Stimulated activated CD4-positive, alpha-beta T cell treated with anti-CD3 and anti-CD28 coated beads, TNF-alpha, amount 100 ng/mL, for 24 hours (primary cell): Measurements from ENCODE around the gene CAPSL.
"Not testable (repeated sequence)": the region's sequence is repeated elsewhere in the genome, so short reads cannot be mapped to it uniquely, and the experiment has no call there.

ENCODE experiments used
- DNase-seq, 3 experiments: peaks; one replicate each; pipeline ENCODE4 v3.0.0-alpha.2; 2020; ENCODE audit warnings: low read depth in 3 of 3

The CAPSL gene

DNA sequence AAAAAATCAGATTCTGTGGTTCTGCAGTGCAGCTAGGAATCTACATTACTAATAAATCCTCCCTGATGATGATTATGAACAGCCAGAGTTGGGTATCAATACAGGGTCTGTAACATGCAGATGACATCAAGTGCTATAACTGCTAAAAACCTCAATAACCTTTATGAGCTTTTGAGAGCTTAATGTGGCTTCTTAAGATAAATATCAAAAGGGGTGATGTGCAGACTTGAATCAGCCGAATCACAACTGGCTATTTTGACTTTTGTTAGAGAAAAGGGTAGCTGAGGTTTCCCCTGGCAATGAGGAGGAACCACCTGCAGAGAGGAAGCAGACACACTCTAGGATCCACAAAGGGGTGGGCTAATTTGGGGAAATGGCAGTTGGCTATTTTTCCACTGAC is 30.2 kb downstream of the CAPSL start:
- DNase-seq: no peak

- DNase-seq: peak in 2 of 3 experiments; percentile 14 to 31
Measured at GRCh38 chr5:35904443-35905132, 33.8 kb downstream of the CAPSL start.

DNA sequence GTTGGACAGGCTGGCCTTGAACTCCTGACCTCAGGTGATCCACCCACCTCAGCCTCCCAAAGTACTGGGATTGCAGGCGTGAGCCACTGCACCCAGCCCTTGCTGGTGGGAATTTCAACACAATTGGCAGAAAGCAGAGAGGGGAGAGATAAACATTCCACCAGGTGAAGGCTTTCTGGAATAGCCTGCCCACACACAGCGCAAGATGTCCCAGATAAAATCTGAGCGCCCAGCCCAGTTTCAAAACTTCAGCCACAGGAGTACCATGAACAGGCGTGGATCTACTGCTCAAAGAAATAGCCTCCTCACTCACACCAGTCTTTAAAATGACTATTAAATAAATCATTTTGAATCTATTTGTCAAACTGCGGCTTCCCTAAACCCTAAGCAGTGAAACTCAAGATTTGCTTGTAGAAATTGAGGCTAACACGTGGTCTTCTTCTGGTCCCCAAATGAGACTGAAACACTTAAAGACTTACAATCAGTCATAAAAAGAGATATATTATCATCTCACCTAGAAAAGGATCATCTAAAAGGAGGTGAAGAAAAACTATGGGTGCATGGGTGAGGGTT is 34.7 kb downstream of the CAPSL start:
- no peak for DNase-seq

- no peak for DNase-seq
Measured at GRCh38 chr5:35902046-35902672, 36.3 kb downstream of the CAPSL start.

DNA sequence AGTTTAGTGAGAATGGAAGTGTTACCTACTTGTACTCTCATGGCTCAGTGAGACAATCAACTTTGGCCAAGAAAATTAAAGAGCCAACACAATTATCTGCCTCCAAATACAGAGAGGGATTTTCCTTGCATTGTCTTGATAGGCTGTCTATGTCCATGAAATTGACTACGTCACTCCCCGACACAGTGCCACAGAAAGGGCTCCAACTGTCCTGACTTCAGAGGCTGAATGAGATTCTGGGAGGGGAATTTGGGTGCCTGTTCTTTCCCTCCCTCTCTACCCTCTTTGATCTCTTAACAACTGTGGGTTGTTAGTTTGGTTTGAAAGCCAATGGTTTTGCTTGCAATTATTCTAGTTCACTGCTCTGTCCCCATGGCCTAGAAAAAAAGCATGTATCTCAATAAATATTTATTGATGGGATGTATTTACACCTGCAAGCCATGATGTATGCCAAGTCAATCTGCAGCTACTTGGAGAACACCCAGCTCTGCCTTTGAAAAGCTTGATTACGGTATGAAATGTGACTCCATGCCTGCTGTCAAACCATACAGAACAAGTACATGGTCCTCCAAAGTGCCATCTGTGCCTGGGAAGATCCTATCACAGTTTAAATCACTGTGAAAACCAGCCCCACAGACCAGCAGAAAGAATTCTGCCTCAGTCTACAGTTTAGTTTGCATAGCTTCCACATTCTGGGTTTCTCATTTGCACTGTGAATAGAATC is 37.3 kb downstream of the CAPSL start:
- DNase-seq: no peak

DNA sequence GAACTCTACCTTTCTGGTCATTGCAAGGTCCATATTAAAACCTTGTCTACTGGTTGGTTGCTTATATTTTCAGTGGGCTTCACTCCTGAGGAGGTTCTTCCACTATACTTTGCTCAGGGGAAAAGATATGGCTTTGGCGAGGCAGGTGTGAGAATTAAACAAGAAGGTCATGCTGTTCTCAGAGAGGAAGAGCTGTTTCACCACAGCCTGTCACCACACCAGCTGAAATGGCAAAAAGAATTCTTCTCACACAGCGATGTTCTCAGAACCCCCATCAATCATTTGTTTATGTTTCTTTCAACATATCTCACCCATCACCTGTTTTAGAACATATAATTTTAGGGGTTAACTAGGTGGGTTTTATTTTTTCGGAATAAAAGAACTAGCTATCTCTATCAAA is 38.6 kb downstream of the CAPSL start:
- no peak for DNase-seq

- no peak for DNase-seq
Measured at GRCh38 chr5:35898952-35899660, 39.3 kb downstream of the CAPSL start.

DNA sequence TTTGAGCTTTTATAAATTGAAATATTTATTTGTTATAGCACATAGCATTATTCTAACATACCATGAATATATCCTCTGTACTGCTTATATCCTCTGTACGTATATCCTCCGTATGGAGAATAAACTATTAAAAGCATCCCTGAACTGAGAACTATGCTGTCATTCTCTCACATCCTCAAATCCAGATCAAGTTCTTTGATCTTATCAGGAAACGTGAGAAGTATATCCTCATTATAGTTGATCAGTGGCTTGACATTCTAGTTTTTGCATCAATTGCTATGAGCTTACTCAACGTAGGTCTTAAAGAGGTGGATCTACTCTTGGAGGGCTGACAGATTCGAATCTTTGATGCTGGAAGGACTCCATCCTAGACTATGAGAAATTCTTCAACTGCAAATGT is 44.3 kb downstream of the CAPSL start:
- no peak for DNase-seq

DNA sequence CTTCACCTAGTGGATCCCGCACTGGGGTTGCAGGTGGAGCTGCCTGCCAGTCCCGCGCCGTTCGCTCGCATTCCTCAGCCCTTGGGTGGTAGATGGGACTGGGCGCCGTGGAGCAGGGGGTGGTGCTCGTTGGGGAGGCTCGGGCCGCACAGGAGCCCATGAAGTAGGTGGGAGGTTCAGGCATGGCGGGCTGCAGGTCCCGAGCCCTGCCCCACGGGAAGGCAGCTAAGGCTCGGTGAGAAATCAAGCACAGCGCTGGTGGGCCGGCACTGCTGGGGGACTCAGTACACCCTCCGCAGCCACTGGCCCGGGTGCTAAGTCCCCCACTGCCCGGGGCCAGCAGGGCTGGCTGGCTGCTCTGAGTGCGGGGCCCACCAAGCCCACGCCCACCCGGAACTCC is 45.6 kb downstream of the CAPSL start:
- not testable (repeated sequence) for DNase-seq

DNA sequence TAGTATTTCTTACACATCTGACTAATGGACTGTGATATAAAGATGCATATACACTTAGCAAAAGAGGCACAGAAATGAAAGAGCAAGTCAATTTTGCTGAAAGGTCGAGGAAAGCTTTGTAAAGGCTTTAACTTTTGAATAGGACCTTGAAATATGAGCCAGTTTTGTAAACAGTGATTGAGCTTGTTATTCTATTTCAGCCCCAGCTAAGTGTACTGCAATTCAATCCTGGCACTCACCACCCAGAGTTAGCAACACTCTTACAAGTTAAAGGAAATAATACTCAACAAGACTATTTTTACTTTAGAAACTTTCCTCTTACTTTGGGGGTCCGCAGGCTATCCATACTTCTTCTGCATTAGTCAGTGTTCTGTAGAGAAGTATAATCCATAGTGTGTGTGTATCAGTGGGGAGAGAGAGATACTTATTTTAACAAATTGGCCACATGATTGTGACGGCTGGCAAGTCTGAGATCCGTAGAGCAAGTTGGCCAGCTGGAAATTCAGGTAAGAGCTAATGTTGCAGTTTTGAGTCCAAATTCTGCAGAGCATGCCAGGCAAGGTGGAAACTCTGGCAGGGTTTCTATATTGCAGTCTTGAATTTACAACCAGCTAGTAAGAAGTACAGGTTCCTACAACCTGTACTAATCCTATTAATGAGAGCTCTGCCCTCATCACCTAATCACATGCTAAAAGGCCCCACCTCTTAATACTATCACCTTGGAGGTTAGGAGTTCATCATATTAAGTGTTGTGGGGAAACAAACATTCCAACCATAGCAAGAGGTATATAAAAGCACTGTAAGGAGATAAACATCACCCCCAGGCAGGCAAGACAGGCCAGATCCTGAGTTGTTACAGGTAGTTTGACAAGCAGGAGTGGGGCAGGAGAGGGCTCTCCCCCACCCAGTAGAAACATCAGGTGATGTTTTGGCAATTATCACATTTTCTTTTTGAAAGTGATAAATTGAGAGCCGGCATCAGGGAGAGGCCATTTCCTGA is 48.1 kb downstream of the CAPSL start:
- no peak for DNase-seq

GRCh38 chr5:35887321-35888100 is 50.9 kb downstream of the CAPSL start:
- no peak for DNase-seq

- DNase-seq: no peak
Measured at GRCh38 chr5:35886381-35886780, 52.0 kb downstream of the CAPSL start.

DNA sequence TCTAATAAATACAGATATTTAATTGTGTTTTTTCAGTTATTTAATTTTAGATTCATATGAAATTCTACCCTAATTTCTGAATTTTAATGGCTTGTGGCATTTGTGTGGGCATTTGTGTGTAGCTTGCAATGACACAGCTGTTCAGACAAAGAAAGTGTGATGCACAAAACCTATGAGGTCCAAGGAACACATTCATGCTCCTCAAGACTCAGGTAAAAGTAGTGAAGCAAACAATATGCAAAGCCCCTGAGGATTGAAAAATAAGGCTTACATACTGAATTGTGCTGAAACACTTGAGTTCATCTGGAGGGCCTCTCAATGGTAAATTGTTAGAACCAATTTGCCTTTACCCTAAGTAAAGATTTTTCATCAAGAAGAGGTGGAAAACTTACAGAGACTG is 53.6 kb downstream of the CAPSL start:
- no peak for DNase-seq

DNA sequence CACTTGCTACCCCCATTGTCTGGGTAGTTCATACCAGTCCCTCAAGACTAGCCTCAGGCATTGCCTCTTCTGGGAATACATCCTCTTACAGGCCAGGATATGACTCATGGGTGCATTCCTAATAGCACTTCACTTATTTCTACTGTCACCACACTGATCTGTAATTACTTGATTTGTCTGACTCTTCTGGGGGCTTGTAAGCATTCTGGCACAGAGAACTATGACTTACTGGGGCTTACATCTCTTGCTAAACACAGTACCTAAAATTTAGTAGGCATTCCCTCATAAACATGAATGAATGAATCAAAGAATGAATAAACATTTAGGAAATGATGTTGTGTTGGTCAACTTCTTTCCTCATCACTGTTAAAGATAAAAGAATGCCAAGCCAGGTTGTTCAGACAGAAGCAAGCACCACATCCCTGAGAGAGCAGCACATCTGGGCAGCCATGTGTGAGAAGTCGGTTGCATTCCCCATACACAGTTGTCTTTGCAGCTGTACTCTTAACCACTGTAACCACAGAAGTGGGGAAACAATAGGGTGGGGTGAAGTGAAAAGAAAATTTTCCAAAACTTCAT is 54.1 kb downstream of the CAPSL start:
- DNase-seq: no peak

GRCh38 chr5:35881758-35882157 is 56.7 kb downstream of the CAPSL start:
- DNase-seq: no peak

- no peak for DNase-seq
Measured at GRCh38 chr5:35880156-35880555, 58.3 kb downstream of the CAPSL start.

DNA sequence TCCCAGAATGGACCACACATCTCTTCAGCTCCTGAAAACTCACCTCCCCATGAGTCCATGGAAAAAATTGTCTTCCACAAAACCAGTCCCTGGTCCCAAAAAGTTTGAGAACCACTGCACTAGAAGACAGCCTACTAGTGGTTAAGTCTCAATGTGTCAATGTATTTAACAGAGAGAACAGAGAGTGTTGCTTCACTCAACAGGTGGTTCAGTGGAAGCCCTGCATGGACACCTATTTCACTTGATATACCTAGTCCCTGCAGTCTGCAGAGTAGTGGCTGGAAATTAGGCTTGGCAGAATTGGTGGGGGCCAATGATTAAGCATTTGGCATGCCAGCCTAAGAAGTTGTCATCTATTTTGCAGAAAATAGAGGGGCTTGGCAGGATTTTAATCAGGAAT is 58.8 kb downstream of the CAPSL start:
- DNase-seq: no peak

DNA sequence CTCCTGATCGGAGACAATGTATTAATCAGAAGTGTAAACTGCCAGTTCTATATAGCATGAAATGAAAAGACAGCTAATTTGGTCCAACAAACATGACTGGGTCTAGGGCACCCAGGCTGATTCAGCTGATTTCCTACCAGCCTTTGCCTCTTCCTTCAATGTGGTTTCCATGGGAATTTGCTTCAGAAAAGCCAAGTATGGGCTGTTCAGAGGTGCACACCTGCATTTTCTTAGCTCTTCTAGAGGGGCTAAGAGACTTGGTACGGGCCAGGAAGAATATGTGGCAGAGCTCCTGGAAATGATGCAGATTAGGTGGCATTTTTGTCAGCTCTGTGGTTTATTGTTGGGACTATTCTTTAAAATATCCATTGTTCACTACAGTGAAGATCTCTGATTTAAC is 59.3 kb downstream of the CAPSL start:
- no peak for DNase-seq

DNA sequence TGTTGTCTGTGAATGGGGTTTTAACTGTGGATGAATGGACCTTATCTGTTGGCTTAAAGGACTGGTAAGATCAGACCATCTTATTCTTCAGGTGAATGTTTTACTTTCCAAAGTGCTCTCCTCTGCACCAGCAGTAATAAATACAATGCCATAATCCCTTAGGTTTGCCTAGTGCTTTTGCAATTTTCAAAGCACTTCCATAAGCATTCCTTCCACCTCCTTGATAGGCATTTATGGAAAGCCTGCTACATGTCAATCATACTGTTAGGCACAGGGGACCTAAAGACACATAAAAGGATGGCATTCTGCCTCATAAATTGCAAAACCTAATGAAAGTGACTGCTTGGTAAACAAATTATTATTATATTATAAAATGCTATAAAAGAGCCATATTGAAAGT is 60.3 kb downstream of the CAPSL start:
- no peak for DNase-seq

DNA sequence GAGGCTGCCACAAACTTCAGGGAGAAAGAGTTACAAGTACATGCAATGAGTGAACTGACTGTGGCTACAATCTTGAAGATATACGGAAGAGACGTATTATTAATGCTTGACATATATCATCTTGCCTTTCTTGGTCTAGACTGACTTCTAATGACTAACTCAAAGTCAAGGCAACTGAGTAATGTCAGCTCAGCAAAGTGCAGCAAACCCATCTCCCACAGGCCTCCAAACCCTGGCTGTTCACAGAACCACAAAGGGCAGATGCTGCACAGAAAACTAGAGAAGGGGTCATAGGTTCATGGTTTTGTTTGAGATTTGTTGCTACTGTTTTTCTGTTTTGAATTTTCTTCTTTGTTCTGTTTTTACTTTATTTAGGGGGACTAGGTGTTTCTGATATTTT is 60.8 kb downstream of the CAPSL start:
- no peak for DNase-seq
